Measurements from ENCODE around the gene DMP1.
"Not testable (repeated sequence)": the region's sequence is repeated elsewhere in the genome, so short reads cannot be mapped to it uniquely, and the experiment has no call there.

Gene DMP1

DNA sequence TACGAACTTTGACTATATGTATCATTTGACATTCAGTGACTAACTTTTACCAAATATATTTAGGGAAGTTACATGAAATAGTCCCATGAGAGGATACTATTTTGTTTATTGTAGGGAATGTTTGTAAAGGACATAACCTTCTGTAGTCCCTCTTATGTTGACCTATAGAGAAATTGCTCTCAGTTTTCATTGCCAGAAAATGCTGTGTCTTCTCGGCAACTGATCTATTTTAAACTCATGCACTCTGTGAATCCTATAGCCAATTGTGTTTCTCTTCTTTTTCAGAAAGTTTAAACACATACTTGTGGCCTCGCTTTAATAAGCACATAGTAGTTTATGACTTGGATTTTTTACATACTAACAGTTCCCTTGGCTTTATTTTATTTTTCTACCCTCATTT lies 38.2 kb downstream of the DMP1 start:
- DNase-seq: no peak

DNA sequence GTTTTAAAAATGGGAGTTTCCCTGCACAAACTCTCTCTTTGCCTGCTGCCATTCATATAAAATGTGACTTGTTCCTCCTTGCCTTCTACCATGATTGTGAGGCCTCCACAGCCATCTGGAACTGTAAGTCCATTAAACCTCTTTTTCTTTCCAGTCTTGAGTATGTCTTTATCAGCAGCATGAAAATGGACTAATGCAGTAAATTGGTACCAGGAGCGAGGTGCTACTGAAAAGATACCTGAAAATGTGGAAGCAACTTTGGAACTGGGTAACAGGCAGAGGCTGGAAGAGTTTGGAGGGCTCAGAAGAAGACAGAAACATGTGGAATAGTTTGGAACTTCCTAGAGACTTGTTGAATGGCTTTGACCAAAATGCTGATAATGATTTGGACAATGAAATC lies 40.9 kb downstream of the DMP1 start:
- DNase-seq: not testable (repeated sequence)

DNA sequence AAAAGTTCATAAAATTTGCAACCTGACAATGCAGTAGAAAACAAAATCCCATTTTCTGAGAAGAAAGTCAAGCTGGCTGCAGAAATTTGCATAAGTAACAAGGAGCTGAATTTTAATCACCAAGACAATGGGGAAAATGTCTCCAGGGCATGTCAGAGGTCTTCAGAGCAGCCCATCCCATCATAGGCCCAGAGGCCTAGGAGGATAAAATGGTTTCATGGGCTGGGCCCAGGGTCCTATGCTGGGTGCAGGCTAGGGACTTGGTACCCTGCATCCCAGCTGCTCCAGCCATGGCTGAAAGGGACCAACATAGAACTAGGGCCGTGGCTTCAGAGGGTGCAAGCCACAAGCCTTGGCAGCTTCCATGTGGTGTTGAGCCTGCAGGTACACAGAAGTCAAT lies 42.0 kb downstream of the DMP1 start:
- not testable (repeated sequence) for DNase-seq

DNA sequence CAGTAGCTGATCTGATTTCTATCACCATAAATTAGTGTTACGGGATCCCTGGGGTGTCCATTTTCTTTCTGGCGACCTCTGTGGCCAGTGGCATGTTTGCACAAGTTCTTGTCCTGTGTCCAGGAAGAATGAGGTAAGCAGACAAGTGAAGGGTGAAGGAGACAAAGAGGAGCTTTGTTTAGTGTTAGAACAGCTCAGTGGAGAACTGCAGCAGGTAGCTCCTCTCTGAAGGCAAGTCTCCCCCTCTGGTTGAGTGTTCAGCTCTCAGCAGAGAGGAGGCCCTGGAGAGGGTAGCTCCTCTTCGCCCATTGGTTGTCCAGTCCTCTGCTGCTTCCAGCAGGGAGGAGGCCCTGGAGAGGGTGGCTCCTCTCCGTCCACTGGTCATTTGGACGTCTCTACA lies 47.2 kb downstream of the DMP1 start:
- DNase-seq: no peak

DNA sequence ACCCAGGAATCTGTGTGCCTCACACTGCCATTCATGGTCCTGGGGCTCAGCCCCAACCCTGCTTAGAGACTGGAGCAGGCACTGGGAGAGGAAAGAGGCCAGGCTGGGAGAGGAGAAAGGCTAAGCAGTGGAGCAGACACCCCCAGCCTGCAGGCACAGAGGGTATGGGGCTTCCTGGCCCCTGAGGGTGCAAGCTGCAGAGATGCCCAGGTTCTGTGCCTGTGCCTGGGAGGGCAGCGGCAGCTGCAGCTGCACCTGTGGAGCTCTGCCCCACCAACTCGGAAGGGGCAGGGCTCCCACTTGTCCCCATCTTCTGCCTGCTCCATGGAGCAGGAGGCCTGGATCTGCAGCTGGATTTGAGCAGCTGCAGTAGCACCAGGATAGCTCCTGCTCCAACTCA lies 47.9 kb downstream of the DMP1 start:
- DNase-seq: no peak

DNA sequence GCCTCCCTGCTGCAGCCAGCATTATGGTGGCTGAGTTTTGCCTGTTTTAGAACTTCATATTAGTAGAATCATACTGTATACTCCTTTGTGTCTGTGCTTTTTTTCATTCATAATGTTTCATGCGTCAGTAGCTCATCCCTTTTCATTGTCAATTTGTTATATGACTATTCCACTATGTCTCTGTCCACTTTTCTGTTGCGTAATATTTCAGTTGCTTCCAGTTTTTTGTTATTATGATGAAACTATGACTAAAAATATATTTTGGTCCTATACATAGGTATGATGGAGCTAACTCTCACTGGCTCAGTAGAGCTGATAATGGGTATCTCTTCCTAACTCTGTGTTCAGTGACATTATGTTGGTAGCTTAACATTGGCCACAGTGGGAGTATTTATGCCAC lies 48.3 kb downstream of the DMP1 start:
- no peak for DNase-seq

DNA sequence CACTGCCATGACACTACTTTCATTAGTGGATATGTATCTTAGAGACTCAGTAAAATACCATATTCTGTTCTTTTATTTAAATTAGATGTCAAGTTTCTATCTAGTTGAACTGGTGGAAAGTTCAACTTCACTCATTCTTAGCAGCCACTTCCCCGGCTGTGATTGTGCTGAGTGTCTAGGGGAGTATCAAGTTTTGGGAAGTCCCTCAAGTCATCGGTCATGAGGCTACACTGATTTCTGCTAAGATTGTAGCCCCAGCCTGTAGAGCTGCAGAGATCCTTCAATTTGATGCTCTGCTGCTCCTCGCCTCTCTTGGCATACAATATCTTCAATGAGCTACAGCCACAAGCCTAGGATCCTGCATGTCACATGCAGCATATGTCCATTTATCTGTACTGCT lies 53.9 kb downstream of the DMP1 start:
- DNase-seq: no peak

DNA sequence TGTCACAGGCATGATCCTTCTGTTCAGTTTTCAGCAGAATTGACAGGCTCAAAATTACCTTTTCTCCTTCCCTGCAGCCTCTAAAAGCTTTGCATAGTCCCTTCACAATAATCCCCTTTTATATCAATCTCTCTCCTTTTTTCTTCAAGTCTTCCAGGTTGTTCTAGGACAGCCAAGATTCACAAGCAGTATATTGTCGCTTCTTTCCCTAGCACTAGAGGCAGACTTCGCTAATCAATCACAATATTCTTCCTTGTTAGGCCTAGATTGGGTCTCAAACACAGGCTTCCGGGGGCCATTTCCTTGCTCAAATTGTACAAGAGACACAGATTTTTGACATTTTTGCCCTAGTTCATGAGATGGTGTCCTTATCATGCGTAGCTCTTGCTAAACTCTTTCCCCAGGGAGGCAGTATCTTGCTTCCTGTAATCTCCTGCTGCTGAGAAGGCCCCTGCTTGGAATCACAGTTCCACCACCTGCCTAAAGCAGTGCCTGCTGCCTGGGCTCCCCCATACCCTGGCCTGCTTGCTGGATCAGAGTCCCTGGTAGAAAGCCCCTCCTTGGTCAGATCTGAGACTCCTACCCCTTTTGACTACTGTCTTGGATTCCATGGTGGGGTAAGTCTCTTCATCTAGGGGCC lies 57.3 kb downstream of the DMP1 start:
- DNase-seq: no peak
